ENCODE results near the gene CSNK1D.

GRCh38 chr17:82219083-82219482, 54.4 kb downstream of the CSNK1D start:
- TF ChIP-seq CTCF (IDR thresholded peaks at IDR 0.05) (no peak), POLR2A (IDR thresholded peaks at IDR 0.05) (no peak)
